H4 (cell line): ENCODE results near the gene CCDC43. TPM values are rescaled to one million over a fixed set of nuclear protein-coding genes. Genes with fewer than 3 reads are reported as not detected.
A peak's percentile ranks its signal among the peaks of the same experiment; 100 is the strongest.
"Not testable (repeated sequence)": the region's sequence is repeated elsewhere in the genome, so short reads cannot be mapped to it uniquely, and the experiment has no call there.

Experiments used
- DNase-seq: peaks from one replicate; pipeline ENCODE4 v3.0.0-alpha.2; 2015; ENCODE audit warnings: low spot score
- total RNA-seq: library from RNA; depleted of rRNA; stranded (reverse); fragments of >200 nt; shearing (Covaris generic); gene quantifications from 2 replicates; pipeline ENCODE4 v1.2.3, GENCODE V29; 2014

The CCDC43 gene
- total RNA-seq, 1 experiment from 2014 or later = 46.6 TPM

DNA sequence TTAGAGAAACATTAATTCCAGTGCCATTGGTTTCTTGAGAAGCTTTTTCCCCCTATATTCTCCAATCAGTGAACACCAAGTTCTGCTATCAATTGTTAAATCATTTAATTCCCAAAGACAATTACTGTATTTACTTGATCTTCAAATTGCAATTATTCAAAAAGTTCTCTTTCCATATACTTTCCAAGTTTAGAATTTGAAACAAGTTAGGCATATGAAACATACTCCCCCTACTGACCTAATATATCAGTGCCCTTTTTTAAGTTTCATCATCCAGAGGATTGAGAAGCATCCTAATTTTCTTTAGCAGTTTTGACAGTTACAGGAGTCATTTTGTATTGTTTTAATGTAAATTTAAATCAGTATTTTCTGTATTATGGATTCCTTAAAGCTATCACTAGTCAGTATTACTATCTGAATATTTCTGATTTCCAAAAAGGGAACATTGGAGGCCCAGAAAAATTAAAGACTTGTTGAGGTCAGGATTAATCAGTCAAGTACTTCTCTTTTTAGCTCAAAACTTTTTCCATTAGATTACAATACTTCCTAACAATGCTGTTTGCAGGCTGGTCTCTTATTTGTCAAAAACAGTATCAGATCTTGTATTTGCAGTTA, 17.0 kb downstream of the CCDC43 start:
- DNase-seq = peak; percentile 30

DNA sequence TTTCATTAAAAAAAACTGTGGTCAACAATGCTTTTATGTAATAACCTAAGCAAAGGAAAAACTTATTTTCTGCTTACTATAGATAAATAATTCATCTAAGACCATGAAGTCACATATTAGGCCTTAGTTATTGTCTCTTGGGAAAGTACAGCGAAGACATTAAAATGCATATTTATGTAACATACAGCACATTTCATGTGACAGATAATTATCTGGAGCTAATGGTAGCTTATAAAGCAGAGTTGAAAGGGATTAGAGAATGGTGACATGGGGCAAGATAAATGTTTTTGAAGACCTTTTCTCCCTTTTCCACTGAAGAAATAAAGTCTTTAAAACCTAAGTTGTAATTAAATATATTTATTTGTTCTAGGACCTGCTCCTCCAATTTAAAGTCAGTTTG, 23.6 kb downstream of the CCDC43 start:
- DNase-seq = no peak

- DNase-seq = no peak
Observed at GRCh38 chr17:44664867-44665266, 24.7 kb downstream of the CCDC43 start.

DNA sequence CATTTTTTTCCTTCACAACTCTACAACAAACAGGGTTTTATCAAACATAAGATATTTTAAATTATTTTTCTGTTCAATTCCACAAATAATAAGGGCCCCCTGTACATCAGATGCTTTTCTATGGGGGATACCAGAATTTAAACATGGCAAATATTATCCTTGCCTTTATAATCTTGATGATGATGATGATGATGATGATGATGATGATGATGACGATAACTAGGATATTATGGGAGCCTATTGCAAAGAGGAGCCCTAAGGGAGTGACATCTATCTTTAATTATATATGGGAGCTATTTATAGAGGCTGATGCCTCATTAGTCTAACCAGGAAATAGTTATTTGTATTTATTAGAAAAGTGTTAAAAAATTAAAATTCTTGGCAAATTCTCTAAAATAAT, 26.5 kb downstream of the CCDC43 start:
- DNase-seq = no peak

DNA sequence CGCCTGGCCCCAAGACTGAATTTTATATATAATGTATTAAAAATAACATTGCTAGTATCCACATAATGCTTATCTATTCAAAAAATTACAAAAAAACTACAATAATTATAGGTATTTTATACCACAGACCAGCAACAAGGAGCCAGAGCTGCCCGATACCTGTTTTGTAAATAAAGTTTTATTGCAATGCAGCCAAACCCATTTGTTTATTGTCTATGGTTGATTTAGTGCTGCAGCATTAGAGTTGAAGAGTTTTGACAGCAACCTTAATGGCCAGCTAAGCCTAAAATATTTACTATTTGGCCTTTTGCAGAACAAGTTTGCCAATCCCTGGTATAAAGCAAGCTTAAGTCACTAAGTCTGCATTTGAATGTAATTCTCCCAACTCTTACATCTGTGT, 27.7 kb downstream of the CCDC43 start:
- DNase-seq = no peak

DNA sequence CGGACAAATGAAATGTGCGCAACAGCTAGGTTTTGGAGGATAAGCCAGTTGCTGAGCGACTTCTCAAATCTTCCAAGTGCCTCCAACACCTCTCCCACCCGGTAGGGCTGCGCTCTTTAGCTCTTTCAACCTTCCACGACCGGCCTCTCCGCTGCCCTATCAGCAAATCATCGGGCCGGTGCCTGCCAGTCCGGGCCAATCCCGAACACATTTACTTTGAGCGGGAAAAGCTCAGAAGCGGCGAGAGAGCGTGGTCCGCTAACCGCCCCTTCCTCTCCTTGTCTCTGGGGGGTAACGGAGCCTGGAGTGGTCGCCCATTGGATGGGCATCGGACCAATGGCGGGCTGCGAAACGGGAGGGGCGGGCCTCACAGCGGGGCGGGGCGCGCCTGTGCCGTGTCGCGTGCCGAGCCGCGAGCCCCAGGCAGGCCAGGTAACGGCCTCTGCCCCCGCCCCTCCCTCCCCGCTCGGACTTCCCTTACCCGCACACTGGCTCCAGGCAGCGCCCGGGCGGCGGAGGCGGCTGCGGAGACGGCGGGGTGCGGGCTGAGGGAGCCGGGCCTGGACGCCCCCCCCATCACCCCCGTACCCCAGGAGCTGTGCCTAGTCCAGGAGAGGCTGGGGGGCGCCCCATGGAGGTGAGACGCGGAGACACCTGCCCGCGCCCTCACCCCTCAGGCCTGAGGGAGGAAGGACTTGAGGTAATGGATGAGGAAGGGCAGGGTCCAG, 33.4 kb downstream of the CCDC43 start, which contains the start of gene MEIOC:
TSS of gene MEIOC (plus strand) at position 486 of the 728 bp plus-strand sequence. CDS start at position 632, 146 bp downstream.
- DNase-seq = no peak

DNA sequence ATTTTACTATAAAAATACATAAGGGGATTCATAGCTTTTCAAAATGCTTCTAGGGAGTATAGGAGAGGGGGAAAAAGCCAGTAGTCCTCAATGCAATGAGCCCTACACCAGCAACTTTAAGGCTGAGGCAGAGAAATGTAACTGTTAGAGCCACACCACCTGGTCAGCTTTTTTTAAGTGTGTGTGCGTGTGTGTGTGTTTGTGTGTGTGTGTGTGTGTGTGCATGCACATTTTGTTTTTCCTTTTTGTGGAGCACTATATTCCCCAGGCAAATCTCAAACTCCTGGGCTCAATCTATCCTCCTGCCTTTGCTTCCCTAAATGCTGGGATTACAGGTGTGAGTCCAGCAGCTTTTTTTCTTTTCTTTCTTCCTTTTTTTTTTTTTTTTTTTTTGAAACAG, 35.6 kb downstream of the CCDC43 start:
- no peak for DNase-seq

GRCh38 chr17:44653384-44653783, 36.2 kb downstream of the CCDC43 start:
- no peak for DNase-seq

- DNase-seq = no peak
Observed at GRCh38 chr17:44652727-44653126, 36.8 kb downstream of the CCDC43 start.

DNA sequence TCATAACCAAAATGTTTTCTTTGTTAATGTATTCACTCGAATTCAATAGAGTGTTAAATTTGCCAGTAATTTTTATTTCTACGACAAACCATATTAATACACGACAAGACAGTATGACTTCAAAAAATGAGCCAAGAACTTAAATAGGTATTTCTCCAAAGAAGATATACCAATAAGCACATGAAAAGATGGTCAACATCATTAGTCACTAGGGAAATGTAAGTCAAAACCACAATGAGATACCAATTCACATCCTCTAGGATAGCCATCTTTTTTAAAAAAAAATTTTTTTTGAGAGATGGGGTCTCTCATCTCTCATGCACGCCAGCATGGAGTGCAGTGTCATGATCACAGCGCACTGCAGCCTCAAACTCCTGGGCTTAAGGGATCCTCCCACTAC, 38.3 kb downstream of the CCDC43 start:
- no peak for DNase-seq

GRCh38 chr17:44648963-44649362, 40.6 kb downstream of the CCDC43 start:
- no peak for DNase-seq

GRCh38 chr17:44647736-44648135, 41.8 kb downstream of the CCDC43 start:
- no peak for DNase-seq

DNA sequence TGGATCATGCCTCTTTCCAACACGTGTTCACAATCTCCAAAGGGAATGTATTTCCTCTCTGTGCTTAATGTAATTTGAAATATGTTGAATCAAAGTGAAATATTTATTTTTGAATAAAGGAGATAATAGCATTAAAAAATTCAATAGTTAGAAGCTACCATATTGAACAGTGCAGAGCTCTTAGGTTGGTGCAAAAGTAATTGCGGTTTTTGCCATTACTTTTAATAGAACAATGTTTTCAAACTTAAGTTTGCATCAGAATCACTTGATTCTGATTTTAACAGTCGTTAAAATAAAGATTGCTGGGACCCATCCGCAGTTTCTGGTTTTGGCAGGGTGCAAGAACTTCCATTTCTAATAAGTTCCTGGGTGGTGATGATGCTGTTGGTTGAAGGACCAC, 43.3 kb downstream of the CCDC43 start:
- DNase-seq = no peak

GRCh38 chr17:44645341-44645740, 44.2 kb downstream of the CCDC43 start:
- DNase-seq = no peak

GRCh38 chr17:44642834-44643233, 46.7 kb downstream of the CCDC43 start:
- no peak for DNase-seq

DNA sequence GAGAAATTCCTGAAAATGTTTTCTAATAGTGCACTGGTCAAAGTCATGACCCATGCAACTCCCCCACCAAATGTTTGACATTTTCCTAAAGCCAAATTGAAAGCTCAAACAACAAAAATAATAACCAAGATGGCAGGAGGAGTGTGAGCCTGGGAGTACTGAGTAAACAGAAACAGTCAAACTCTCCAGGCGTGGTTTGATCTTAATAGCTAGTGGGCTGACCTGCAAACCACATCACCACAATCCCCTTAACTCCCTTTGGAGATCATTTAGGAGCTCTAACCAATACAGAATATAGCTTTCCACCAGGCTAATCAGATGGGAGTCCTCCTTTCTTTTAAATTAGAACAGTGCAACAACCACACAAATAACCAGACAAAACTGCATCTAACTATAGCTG, 52.5 kb downstream of the CCDC43 start:
- DNase-seq = no peak

DNA sequence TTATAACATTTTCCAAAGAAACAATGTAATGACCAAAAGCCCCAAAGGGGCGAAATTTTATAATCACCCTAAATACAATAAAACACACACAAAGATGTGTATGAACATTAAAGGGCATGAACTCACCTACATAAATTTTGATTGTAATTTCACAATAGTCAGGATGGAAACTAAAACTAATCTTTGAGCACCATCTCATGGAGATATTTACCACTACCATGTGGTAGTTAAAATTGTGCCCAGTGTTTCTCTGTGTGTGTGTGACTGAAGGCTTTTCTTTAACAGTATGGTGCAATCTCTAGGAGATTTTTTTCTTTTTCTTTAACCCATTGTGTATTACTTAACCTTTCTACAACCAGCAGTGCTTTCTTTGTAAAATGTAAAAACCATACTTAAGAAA, 53.0 kb downstream of the CCDC43 start:
- DNase-seq = peak; percentile 47

DNA sequence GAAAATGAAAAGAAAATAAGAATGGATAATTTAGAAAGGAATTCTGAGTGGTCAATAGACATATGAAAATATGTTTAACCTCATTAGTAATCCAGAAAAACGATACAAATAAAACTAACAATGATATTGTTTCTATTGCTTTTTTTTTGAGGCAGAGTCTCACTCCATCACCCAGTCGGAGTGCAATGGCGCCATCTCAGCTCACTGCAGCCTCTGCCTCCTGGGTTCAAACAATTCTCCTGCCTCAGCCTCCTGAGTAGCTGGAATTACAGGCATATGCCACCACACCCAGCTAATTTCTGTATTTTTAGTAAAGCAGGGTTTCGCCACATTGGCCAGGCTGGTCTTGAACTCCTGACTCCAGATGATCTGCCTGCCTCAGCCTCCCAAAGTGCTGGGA, 55.2 kb downstream of the CCDC43 start:
- DNase-seq = not testable (repeated sequence)

GRCh38 chr17:44633998-44634397, 55.6 kb downstream of the CCDC43 start:
- no peak for DNase-seq

- DNase-seq = no peak
Observed at GRCh38 chr17:44630703-44631102, 58.9 kb downstream of the CCDC43 start.

- no peak for DNase-seq
Observed at GRCh38 chr17:44629314-44629713, 60.3 kb downstream of the CCDC43 start.

DNA sequence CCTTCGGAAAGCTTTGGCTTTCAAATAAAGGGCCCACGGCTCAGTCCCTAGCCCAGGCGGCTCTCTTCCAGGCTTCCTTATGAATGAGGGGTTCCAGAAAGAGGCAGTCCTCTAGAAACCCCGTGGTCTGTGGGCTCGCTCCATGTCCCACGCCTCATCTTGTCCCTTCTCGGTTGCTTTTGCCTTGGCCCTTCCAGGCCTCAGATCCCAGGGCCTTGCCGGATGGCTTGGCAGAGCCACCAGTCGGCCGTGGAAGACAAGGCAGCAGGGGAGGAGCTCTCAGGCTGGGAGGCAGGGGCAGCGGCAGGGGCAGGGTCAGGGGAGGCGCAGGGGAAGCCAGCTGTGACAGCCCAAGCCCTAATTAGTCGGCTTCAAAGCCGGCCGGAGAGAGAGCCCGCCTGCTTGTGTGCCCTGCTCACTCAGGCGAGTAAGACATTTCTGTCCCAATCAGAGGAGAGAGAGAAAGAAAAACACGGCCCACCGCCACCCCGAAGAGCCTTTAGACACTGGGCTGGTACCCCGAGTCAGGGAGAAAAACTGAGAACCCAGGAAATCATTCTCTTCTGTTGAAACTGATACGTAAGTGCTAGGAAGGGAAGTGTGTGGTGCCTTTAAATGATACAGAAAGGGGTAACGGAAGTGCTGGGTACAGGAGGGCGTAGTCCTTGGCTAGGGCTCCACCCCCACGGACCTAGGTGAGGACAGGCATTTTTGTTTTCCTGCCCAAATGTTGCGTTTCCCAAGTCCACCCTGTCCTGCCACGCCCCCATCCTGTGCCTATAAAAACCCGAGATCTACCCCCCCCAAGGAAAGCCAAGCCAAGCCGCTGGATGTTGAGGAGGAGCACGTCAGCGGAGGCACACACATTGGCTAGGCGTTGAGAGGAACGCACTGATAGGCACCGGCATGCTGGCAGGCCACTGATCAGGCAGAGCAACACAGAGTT, 61.1 kb downstream of the CCDC43 start:
- no peak for DNase-seq
